Measurements from ENCODE around the gene UGCG. TPM values are rescaled to one million over a fixed set of nuclear protein-coding genes. Genes with fewer than 3 reads are reported as not detected.
"Not testable (repeated sequence)": the region's sequence is repeated elsewhere in the genome, so short reads cannot be mapped to it uniquely, and the experiment has no call there.

The UGCG gene
- total and polyA plus RNA-seq, 2 of the 4 experiments (the other 2 are of a cell fraction), result 84.2 to 104 TPM

GRCh38 chr9:111875291-111875690 lies 21.3 kb upstream of the UGCG start:
- H3K4me2 ChIP-seq (ENCODE audit: low read depth, low read length); H4K20me1 ChIP-seq (ENCODE audit: insufficient read depth, low read length); dilution Hi-C loops (cut with HindIII; ENCODE audit: low sequenced_read_pairs, unreplicated experiment); H3K4me1 ChIP-seq (ENCODE audit: control insufficient read depth, insufficient read depth, low read length); in situ Hi-C loops (cut with MboI; ENCODE audit: low sequenced_read_pairs); POLR2A ChIA-PET (ENCODE audit: unreplicated experiment); H3K14ac ChIP-seq (replicated peaks; ENCODE audit: low read depth, low read length); H2AFZ ChIP-seq (replicated peaks; ENCODE audit: low read length, poor library complexity); H2BK20ac ChIP-seq (ENCODE audit: low read depth, low read length); H4K5ac ChIP-seq (ENCODE audit: low read depth, low read length); H3K36me3 ChIP-seq (ENCODE audit: control insufficient read depth, insufficient read depth, low read length); H3K9me3 ChIP-seq (ENCODE audit: control insufficient read depth, insufficient read depth, low read length); H2BK5ac ChIP-seq (ENCODE audit: low read depth, low read length, poor library complexity, severe bottlenecking); H3K18ac ChIP-seq (ENCODE audit: low read depth, low read length); intact Hi-C loops (cut with micrococcal nuclease); H3K79me1 ChIP-seq (ENCODE audit: low read depth in 1 of 2, low read length in 2 of 2); H3K56ac ChIP-seq (ENCODE audit: extremely low read depth, insufficient read depth, low read length); H3K9ac ChIP-seq (ENCODE audit: low read depth, low read length); H3K23ac ChIP-seq (ENCODE audit: low read depth, low read length); DNase-seq; H2BK120ac ChIP-seq (ENCODE audit: low read depth, low read length); H3K4me3 ChIP-seq (ENCODE audit: insufficient read depth, low read depth, low read length); H2AK9ac ChIP-seq (replicated peaks; ENCODE audit: low read depth, low read length, poor library complexity); H4K91ac ChIP-seq (ENCODE audit: insufficient read depth, low read depth, low read length); H2AK5ac ChIP-seq (ENCODE audit: low read depth, low read length); H3K4ac ChIP-seq (ENCODE audit: low read depth, low read length); H3K27ac ChIP-seq (ENCODE audit: insufficient read depth, low read length); H3K9me1 ChIP-seq (ENCODE audit: insufficient read depth, low read length); H4K8ac ChIP-seq (ENCODE audit: low read depth in 2 of 2, low read length in 2 of 2); ATAC-seq (ENCODE audit: low read depth); CTCF ChIA-PET; H2BK15ac ChIP-seq (ENCODE audit: low read depth, low read length); H3K27me3 ChIP-seq (ENCODE audit: control insufficient read depth, insufficient read depth, low read length); BruUV-seq (replicated peaks): not testable (repeated sequence)
- no CpG with 5 or more reads among the region's 1 CpG for WGBS, 2 experiments (ENCODE audit: extremely low coverage in 2 of 2, insufficient read length in 1 of 2)

DNA sequence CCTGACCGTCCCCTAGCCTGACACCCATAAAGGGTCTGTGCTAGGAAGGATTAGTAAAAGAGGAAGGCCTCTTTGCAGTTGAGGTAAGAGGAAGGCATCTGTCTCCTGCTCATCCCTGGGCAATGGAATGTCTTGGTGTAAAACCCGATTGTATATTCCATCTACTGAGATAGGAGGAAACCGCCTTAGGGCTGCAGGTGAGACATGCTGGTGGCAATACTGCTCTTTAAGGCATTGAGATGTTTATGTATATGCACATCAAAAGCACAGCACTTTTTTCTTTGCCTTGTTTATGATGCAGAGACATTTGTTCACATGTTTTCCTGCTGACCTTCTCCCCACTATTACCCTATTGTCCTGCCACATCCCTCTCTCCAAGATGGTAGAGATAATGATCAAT lies 20.9 kb upstream of the UGCG start:
- H2BK20ac ChIP-seq (ENCODE audit: low read depth, low read length); H2AK9ac ChIP-seq (replicated peaks; ENCODE audit: low read depth, low read length, poor library complexity); H3K4ac ChIP-seq (ENCODE audit: low read depth, low read length); H3K4me3 ChIP-seq (ENCODE audit: insufficient read depth, low read depth, low read length); H3K23ac ChIP-seq (ENCODE audit: low read depth, low read length); in situ Hi-C loops (cut with MboI; ENCODE audit: low sequenced_read_pairs); H2AK5ac ChIP-seq (ENCODE audit: low read depth, low read length); H3K9ac ChIP-seq (ENCODE audit: low read depth, low read length); ATAC-seq (ENCODE audit: low read depth); H3K27me3 ChIP-seq (ENCODE audit: control insufficient read depth, insufficient read depth, low read length); H4K5ac ChIP-seq (ENCODE audit: low read depth, low read length); H2BK120ac ChIP-seq (ENCODE audit: low read depth, low read length); POLR2A ChIA-PET (ENCODE audit: unreplicated experiment); H3K4me2 ChIP-seq (ENCODE audit: low read depth, low read length); H4K20me1 ChIP-seq (ENCODE audit: insufficient read depth, low read length); H2BK5ac ChIP-seq (ENCODE audit: low read depth, low read length, poor library complexity, severe bottlenecking); H3K14ac ChIP-seq (replicated peaks; ENCODE audit: low read depth, low read length); CTCF ChIA-PET; H3K9me3 ChIP-seq (ENCODE audit: control insufficient read depth, insufficient read depth, low read length); H3K36me3 ChIP-seq (ENCODE audit: control insufficient read depth, insufficient read depth, low read length); H4K8ac ChIP-seq (ENCODE audit: low read depth in 2 of 2, low read length in 2 of 2); H3K4me1 ChIP-seq (ENCODE audit: control insufficient read depth, insufficient read depth, low read length); H2BK15ac ChIP-seq (ENCODE audit: low read depth, low read length); dilution Hi-C loops (cut with HindIII; ENCODE audit: low sequenced_read_pairs, unreplicated experiment); BruUV-seq (replicated peaks); H3K18ac ChIP-seq (ENCODE audit: low read depth, low read length); DNase-seq; H3K79me1 ChIP-seq (ENCODE audit: low read depth in 1 of 2, low read length in 2 of 2); H3K27ac ChIP-seq (ENCODE audit: insufficient read depth, low read length); H4K91ac ChIP-seq (ENCODE audit: insufficient read depth, low read depth, low read length); H3K9me1 ChIP-seq (ENCODE audit: insufficient read depth, low read length); intact Hi-C loops (cut with micrococcal nuclease); H3K56ac ChIP-seq (ENCODE audit: extremely low read depth, insufficient read depth, low read length); H2AFZ ChIP-seq (replicated peaks; ENCODE audit: low read length, poor library complexity): not testable (repeated sequence)
- no CpG with 5 or more reads among the region's 3 CpGs for WGBS, 2 experiments (ENCODE audit: extremely low coverage in 2 of 2, insufficient read length in 1 of 2)
